ENCODE data around the gene TMEM235. TPM values are rescaled to one million over a fixed set of nuclear protein-coding genes. Genes with fewer than 3 reads are reported as not detected.

TMEM235 gene
- total RNA-seq, 1 donor from 2014 or later, result not detected

GRCh38 chr17:78265121-78265520 is 33.7 kb downstream of the TMEM235 start:
- DNase-seq (ENCODE audit: low read depth) (no peak), FAIRE-seq (no peak)
- Histone ChIP-seq H3K27me3 (ENCODE audit: control insufficient read depth, insufficient read depth, low read length) (peaks cover 13% of the 10 kb centered on the region), H3K36me3 (ENCODE audit: control insufficient read depth, insufficient read depth, low read length) (no peaks in the 10 kb centered on the region), H3K4me3 (ENCODE audit: low read depth, low read length) (no peak overlapping the region)
- no peak for TF ChIP-seq CTCF (IDR thresholded peaks at IDR 0.05; ENCODE audit: insufficient read depth, low read length, severe bottlenecking)

GRCh38 chr17:78266231-78266631 is 34.8 kb downstream of the TMEM235 start:
- no peak for DNase-seq (ENCODE audit: low read depth)
- no peak for FAIRE-seq
- H3K27me3 ChIP-seq (ENCODE audit: control insufficient read depth, insufficient read depth, low read length), result peaks cover 15% of the 10 kb centered on the region
- H3K4me3 ChIP-seq (ENCODE audit: low read depth, low read length), result no peak overlapping the region
- no peak for TF ChIP-seq CTCF (IDR thresholded peaks at IDR 0.05; ENCODE audit: insufficient read depth, low read length, severe bottlenecking)
- no peaks in the 10 kb centered on the region for H3K36me3 ChIP-seq (ENCODE audit: control insufficient read depth, insufficient read depth, low read length)

- DNase-seq (ENCODE audit: low read depth), result no peak
Measured at GRCh38 chr17:78266771-78267170, 35.3 kb downstream of the TMEM235 start.

GRCh38 chr17:78267253-78268073 is 36.0 kb downstream of the TMEM235 start:
- no peak overlapping the region for H3K4me3 ChIP-seq (ENCODE audit: low read depth, low read length)
- TF ChIP-seq CTCF (IDR thresholded peaks at IDR 0.05; ENCODE audit: insufficient read depth, low read length, severe bottlenecking), result no peak
- peaks cover 15% of the 10 kb centered on the region for H3K27me3 ChIP-seq (ENCODE audit: control insufficient read depth, insufficient read depth, low read length)
- DNase-seq (ENCODE audit: low read depth) (no peak), FAIRE-seq (no peak)
- no peaks in the 10 kb centered on the region for H3K36me3 ChIP-seq (ENCODE audit: control insufficient read depth, insufficient read depth, low read length)

More at GRCh38 chr17:78266771-78267170, 35.3 kb downstream of the TMEM235 start:
- no peak for FAIRE-seq
- Histone ChIP-seq H3K4me3 (ENCODE audit: low read depth, low read length) (no peak overlapping the region), H3K27me3 (ENCODE audit: control insufficient read depth, insufficient read depth, low read length) (peaks cover 15% of the 10 kb centered on the region), H3K36me3 (ENCODE audit: control insufficient read depth, insufficient read depth, low read length) (no peaks in the 10 kb centered on the region)
- no peak for TF ChIP-seq CTCF (IDR thresholded peaks at IDR 0.05; ENCODE audit: insufficient read depth, low read length, severe bottlenecking)

- Histone ChIP-seq H3K4me3 (ENCODE audit: low read depth, low read length) (no peak overlapping the region), H3K27me3 (ENCODE audit: control insufficient read depth, insufficient read depth, low read length) (peaks cover 15% of the 10 kb centered on the region), H3K36me3 (ENCODE audit: control insufficient read depth, insufficient read depth, low read length) (no peaks in the 10 kb centered on the region)
- TF ChIP-seq CTCF (IDR thresholded peaks at IDR 0.05; ENCODE audit: insufficient read depth, low read length, severe bottlenecking), result no peak
- FAIRE-seq (no peak), DNase-seq (ENCODE audit: low read depth) (no peak)
Measured at GRCh38 chr17:78268191-78268874, 36.9 kb downstream of the TMEM235 start.
